ENCODE data around the gene RCOR2.

DNA sequence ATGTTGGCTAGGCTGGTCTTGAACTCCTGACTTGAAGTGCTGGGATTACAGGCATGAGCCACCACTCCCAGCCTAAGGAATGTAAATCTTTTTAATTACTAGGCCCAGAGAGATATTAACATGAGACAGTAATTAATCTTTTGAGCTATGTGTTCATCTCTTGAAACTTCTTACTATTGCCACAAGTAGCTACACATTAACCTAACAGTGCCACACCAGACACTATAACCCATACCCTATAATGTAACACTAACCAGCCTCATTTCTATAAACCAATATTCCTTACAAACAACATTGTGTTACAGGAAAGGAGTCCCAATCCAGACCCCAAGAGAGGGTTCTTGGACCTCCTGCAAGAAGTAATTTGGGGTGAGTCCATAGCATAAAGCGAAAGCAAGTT lies 49.5 kb upstream of the RCOR2 start:
- TF ChIP-seq, protein P1, sequence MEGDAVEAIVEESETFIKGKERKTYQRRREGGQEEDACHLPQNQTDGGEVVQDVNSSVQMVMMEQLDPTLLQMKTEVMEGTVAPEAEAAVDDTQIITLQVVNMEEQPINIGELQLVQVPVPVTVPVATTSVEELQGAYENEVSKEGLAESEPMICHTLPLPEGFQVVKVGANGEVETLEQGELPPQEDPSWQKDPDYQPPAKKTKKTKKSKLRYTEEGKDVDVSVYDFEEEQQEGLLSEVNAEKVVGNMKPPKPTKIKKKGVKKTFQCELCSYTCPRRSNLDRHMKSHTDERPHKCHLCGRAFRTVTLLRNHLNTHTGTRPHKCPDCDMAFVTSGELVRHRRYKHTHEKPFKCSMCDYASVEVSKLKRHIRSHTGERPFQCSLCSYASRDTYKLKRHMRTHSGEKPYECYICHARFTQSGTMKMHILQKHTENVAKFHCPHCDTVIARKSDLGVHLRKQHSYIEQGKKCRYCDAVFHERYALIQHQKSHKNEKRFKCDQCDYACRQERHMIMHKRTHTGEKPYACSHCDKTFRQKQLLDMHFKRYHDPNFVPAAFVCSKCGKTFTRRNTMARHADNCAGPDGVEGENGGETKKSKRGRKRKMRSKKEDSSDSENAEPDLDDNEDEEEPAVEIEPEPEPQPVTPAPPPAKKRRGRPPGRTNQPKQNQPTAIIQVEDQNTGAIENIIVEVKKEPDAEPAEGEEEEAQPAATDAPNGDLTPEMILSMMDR (conservative IDR thresholded peaks at IDR 0.05; ENCODE audit: low read depth, low read length), result no peak
- TF ChIP-seq EZH2 (IDR thresholded peaks at IDR 0.05; ENCODE audit: borderline replicate concordance, low read depth, low read length, poor library complexity, severe bottlenecking), result no peak

Measured in A673 (cell line).